HG02642 (cell line): Measurements from ENCODE around the gene TNIK.
A peak's percentile ranks its signal among the peaks of the same experiment; 100 is the strongest.

Source experiments
- ATAC-seq: cut with Tn5 transposase; IDR thresholded peaks from one replicate; pipeline ENCODE4 v1.9.1; 2021; ENCODE audit warnings: mild to moderate bottlenecking; ENCODE audit not compliant: unreplicated experiment, poor library complexity

The TNIK gene

DNA sequence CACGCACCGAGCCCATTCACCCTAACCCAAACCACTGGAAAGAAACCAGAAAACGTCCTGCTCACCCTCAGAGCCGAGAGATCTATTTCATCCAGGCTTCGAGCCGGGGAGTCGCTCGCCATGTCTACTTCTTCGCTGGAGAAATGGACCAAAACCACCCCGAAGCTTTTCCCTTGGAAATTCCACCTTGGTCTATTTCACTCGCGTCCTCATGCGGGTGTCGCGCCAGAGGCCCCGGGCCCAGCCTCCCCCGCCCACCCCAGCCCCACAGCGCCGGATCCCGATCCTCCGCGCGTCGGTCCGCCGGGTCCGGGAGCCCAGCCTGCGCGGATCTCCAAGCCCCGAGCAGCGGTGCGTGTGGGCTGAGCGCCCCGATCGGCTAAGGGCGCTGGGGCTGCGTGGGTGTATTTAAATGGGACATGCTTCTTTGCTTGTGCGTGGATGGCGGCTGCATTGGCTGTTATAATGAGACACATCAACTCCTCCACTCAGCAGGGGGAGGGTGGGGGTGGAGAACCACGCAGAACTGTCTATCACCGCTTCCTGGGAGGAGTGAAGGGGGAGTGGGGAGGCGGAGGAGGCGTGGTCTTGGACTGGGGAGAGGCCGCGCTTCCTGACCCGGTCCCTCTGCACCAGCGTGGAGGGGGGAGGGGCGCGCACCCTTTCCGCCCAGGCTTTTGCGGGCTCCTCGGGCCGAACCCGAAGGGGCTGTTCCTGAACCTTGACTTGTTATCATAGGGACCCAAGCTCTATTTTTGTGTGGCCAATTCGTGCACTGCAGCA lies at the start of gene TNIK:
Gene TNIK, minus strand, starts transcription at position 464 of the 783 bp plus-strand sequence. Its CDS starts 342 bp downstream, at position 122.
- peak; percentile 86 for ATAC-seq

DNA sequence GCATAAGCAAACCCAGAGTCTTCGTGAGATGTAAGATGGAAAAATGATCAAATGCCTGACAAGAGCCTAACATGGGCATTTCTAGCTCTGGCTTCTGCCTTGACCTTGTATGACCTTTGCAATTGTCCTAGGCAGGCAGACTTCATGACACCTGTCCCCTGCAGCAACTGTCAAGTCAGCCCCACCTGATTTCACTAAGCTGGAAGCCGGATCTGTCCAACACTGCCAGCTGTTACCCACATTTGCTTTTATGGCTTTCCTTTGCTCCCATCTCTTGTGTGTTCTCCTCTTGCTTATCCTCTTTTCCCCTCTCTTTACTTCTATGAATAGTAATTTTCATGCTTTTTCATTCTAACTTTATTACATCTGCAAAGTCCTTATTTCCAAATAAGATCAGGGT lies 48.5 kb upstream of the TNIK start:
- no peak for ATAC-seq

DNA sequence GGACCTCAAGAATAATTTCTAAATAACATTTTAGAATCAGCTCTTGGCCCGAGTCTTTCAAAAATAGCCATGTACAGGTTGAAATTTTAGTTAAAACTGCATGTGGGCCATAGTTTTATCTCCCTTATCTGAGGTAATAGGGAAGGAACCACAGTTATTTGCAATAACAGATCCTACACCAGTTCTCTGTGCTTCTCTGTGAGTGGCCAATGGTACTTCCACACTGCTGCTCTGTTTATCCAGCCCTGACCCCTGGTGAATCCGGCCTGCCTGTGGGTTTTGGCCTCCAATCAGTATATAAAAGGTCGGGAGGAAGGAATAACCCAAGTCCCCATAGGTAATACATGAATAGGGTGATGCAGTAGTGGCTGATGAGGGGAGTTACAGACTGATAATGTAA lies 48.0 kb upstream of the TNIK start:
- ATAC-seq: no peak

- no peak for ATAC-seq
Measured at GRCh38 chr3:171506743-171507319, 46.6 kb upstream of the TNIK start.

DNA sequence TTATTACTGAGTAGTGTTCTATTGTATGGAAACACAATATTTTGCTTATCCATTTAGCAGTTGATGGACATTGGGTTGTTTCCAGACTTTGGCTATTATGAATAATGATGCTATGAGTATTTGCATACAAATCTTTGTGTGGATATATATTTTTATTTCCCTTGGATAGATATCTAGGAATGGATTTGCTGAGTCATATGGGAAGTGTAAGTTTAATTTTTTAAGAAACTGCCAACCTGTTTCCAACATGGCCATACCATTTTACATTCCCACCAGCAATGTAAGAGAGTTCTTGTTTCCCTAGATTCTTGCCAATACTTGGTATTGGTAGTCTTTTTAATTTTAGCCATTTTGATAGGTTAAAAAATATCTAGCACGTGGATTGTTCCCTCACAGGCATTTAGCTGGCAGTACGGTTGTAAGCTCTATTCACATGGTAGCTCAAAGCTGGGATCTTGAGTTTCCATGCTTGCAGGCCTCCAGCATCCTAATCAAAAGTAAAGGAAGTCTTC lies 45.7 kb upstream of the TNIK start:
- ATAC-seq: no peak

- no peak for ATAC-seq
Measured at GRCh38 chr3:171504376-171504775, 44.2 kb upstream of the TNIK start.

- no peak for ATAC-seq
Measured at GRCh38 chr3:171503817-171504216, 43.6 kb upstream of the TNIK start.

GRCh38 chr3:171498921-171499320 lies 38.7 kb upstream of the TNIK start:
- ATAC-seq: no peak

DNA sequence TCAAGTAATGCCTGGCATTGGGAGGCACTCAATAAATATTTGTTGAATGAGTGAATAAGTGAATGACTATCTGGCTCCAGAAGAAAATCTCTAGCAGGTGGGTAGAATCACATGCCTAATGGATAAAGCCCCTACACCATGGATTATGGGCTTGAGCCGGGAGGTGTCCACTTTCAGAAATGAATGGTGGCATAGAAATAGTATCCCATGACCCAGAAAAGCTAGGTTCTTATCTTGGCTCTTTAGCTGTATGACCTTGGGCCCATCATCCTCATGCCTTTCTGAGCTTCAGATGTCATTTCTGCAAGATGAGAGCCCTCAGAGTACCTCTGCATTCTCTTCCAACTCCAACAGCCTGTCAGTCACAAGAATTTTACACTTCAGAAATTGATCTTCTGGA lies 37.3 kb upstream of the TNIK start:
- ATAC-seq: no peak

DNA sequence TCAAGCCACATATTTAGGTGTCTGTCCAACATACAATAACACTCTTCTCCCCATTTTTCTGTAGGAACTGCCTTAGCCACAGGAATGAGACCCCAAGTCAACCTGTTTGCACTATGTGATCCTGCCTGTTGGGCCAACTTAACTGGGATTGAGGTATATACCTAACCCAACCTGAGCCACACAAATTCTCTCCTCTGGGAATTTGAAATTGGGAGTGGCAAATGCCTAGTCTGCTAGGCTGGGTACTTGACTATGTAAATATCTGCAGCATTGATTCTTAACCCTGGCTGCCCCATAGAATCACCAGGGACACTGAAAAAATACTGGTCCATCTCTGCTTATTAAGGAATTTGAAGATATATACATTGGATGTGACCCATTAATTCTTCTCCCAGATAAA lies 35.2 kb upstream of the TNIK start:
- no peak for ATAC-seq

GRCh38 chr3:171494457-171495109 lies 34.4 kb upstream of the TNIK start:
- ATAC-seq: no peak

DNA sequence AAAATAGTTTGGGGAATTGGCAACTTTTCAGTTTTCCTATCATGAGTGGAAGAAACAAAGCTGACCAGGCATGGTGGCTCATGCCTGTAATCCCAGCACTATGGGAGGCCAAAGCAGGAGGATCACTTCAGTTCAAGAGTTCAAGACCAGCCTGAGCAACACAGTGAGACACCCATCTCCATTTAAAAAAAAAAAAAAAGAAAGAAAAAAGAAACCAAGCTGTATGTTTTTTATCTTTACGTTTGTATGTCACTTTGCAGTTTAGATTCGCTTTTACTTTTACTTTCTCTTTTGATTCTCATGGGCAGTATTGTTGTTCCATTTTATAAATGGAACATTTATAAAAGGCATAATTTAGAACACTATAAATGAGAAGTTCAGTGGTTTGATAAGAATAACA lies 31.2 kb upstream of the TNIK start:
- no peak for ATAC-seq

DNA sequence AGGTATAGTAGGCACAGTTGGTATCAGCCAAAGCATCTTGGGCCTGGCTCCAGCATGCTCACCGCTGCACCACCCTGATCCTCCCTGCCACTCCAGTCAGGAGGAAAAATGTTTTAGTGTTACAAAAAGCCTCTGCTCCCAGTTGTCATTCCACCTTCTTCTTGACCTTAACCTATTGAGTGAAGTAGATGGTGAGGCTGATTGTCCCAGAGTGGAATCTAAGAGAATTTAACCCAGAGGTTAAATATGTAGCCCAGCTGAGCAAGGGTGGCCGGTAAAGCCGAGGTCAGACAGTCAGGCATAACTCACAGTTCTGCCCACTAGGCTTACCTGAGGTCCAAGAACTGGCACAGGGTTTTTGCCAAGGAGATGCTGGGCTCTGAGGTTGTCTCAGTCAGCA lies 30.7 kb upstream of the TNIK start:
- ATAC-seq: no peak

DNA sequence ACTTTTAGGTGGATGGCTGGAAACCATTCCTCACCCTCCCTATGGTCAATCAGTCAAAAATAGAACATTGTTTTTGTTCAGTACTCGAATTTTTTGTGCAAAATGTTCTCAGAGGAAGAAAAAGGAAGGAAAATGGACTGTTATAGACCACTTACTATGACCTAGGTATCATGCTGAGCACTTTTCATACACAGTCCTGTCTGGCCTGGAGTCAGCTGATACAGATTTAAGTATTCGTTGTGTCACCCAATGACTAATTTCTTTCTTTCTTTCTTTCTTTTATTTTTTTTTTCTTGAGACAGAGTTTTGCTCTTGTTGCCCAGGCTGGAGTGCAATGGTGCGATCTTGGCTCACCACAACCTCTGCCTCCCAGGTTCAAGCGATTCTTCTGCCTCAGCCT lies 29.1 kb upstream of the TNIK start:
- no peak for ATAC-seq

- no peak for ATAC-seq
Measured at GRCh38 chr3:171488479-171488878, 28.3 kb upstream of the TNIK start.

DNA sequence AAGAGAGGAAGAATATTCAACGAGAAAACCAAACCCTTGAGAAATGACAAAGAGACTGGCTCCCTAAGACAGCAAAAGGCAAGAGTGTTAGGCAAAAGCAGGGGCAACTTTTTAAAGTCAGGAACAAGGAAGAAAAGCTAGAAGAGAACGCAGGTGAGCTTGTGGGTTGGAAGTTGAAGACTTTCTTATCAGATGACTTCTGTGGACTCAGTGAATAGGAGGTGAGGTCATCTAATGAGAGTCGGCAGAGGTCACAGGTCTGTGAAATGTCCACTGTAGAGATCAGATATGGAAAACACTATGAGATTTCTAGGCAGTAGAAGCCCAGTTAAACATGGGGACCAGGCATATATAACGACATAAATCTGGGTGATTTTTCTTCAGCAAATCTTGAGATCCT lies 27.2 kb upstream of the TNIK start:
- ATAC-seq: no peak

DNA sequence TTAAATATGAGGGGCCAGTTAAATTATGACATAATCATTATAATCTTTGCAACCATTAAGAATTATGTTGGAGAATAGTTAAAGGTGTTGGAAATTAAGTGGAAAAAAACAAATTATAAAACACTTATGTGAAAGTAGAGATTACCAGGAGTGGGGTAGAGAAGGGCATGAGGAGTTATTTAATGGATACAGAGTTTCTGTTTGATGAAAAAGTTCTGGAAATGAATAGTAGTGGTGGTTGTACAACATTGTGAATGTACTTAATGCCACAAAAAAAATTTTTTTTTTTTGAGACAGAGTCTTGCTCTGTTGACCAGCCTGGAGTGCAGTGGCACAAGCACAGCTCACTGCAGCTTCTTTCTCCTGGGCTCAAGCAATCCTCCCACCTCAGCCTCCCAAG lies 25.1 kb upstream of the TNIK start:
- no peak for ATAC-seq

- no peak for ATAC-seq
Measured at GRCh38 chr3:171481011-171481410, 20.8 kb upstream of the TNIK start.

DNA sequence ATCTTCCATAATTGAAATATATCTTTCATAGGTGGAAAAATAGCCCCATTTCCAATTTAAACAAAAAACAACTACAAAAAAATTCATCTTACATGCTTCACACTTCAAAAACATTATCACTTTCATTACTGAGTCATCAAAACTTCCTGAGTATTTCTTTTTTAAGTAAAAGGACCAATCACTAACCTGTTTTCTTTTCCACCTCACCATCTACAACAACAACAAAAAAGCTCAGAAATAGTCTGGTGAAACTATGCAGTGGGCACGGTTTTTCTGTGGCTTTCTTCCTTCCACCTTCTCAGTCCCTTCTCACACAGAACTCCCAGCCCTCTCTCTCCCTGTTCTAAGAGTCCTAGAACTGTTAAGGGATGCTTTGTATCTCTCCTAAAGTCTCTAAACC lies 20.3 kb upstream of the TNIK start:
- peak; percentile 77 for ATAC-seq

DNA sequence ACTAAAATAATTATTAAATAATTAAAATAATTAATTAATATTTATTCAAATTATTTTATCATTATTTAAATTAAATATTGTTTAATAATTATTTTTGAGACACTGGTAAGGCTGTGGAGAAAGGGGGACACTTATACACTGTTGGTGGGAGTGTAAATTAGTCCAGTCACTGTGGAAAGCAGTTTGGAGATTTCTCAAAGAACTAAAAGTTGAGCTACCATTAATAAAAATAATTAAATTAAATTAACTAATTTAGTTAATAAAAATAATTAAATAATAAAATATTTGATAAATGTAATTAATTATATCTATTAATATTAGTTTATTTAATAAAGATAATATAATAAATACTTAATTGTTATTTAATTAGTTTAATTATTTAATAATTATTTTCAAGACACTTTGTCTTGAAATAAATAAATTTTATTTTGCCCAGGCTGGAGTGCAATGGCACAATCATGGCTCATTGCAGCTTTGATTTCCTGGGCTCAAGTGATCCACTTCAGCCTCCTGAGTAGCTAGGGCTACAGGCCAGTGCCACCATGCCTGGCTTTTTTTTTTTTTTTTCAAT lies 16.4 kb upstream of the TNIK start:
- ATAC-seq: no peak

- no peak for ATAC-seq
Measured at GRCh38 chr3:171472552-171472951, 12.3 kb upstream of the TNIK start.
